RWPE2 (cell line): ENCODE results near the gene AGK.

Source experiments
- ATAC-seq: fragments of 200-7000 bp; cut with Tn5 transposase; 3 replicates; pipeline ENCODE4 v1.9.1; 2021; ENCODE audit warnings: low read depth
- DNase-seq: peaks from one replicate; pipeline ENCODE4 v3.0.0-alpha.2; 2020; ENCODE audit warnings: low spot score
- H3K27ac ChIP-seq: fragments of 450-650 bp; 2 replicates; pipeline ENCODE4 v1.5.1; 2017; ENCODE audit warnings: mild to moderate bottlenecking; ENCODE audit not compliant: poor library complexity, severe bottlenecking
- H3K27me3 ChIP-seq: fragments of 250-450 bp; sonication (Bioruptor Pico); 2 replicates; pipeline ENCODE4 v1.5.1; 2021; ENCODE audit warnings: mild to moderate bottlenecking, moderate library complexity; ENCODE audit not compliant: insufficient read depth, poor library complexity, severe bottlenecking
- H3K36me3 ChIP-seq: fragments of 250-450 bp; sonication (Bioruptor Pico); 2 replicates; pipeline ENCODE4 v1.5.1; 2020; ENCODE audit warnings: low read depth, mild to moderate bottlenecking, moderate library complexity
- H3K4me1 ChIP-seq: fragments of 250-450 bp; sonication (Bioruptor Pico); 2 replicates; pipeline ENCODE4 v1.5.1; 2021; ENCODE audit warnings: mild to moderate bottlenecking, moderate library complexity; ENCODE audit not compliant: insufficient read depth, poor library complexity, severe bottlenecking
- H3K4me3 ChIP-seq: fragments of 250-450 bp; sonication (Bioruptor Pico); 2 replicates; pipeline ENCODE4 v1.5.1; 2021; ENCODE audit warnings: mild to moderate bottlenecking, moderate library complexity; ENCODE audit not compliant: severe bottlenecking
- H3K9me3 ChIP-seq: fragments of 250-450 bp; sonication (Bioruptor Pico); 2 replicates; pipeline ENCODE4 v1.5.1; 2021; ENCODE audit warnings: mild to moderate bottlenecking, moderate library complexity; ENCODE audit not compliant: severe bottlenecking
- CTCF ChIP-seq: fragments of 450-650 bp; IDR thresholded peaks from one replicate; pipeline ENCODE4 v1.5.1; 2017; ENCODE audit warnings: mild to moderate bottlenecking, moderate library complexity; ENCODE audit not compliant: poor library complexity, severe bottlenecking

The AGK gene

GRCh38 chr7:141648276-141649114, 97.3 kb downstream of the AGK start:
- Histone ChIP-seq H3K27ac (no peak overlapping the region), H3K27me3 (no peaks in the 10 kb centered on the region), H3K4me1 (no peaks in the 10 kb centered on the region), H3K36me3 (peaks cover 36% of the 10 kb centered on the region), H3K9me3 (no peaks in the 10 kb centered on the region), H3K4me3 (no peak overlapping the region)
- ATAC-seq: no peak
- DNase-seq: no peak
- TF ChIP-seq CTCF: no peak

DNA sequence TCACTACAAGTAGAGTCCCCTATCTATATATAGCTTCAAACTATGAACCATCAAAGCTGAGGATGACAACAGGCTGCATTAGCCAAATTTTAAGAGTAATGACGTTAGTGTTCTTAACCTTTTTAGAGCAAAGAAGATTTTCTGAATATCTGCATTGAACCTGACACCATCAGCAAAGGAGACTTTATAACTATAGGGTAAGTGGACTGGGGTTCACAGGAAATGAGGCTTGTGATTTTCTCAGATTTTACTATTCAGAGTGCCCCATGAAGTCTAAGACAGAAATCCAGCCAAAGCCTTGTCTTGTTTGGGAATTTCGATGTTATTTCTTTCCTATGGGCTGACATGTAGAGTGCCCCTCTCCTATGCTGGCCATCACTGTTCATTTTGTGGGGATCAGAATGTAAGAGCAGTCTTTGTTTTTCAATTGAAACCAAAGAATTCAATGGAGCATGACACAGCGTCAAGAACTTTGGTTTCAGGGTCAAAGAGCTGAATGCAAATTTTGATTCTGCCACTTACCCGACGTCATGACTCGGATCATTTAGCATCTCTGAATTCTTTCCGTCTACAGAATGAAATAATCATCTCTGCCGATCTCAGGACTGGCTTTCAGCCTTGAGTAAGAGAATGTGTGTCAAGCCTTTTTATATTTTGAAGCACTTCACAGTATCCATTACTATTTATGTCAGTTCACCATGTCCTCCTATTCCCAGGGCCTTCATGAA, 98.1 kb downstream of the AGK start:
- H3K27me3 ChIP-seq: no peaks in the 10 kb centered on the region
- DNase-seq (no peak), ATAC-seq (no peak)
- no peak overlapping the region for H3K4me3 ChIP-seq
- H3K9me3 ChIP-seq: no peaks in the 10 kb centered on the region
- no peaks in the 10 kb centered on the region for H3K4me1 ChIP-seq
- H3K36me3 ChIP-seq: peaks cover 39% of the 10 kb centered on the region
- TF ChIP-seq CTCF: no peak
- H3K27ac ChIP-seq: no peak overlapping the region

- DNase-seq (no peak), ATAC-seq (peak; percentile 88)
- peaks cover 39% of the 10 kb centered on the region for H3K36me3 ChIP-seq
- no peaks in the 10 kb centered on the region for H3K27me3 ChIP-seq
- TF ChIP-seq CTCF: peak; percentile 83
- no peak overlapping the region for H3K4me3 ChIP-seq
- no peak overlapping the region for H3K27ac ChIP-seq
- H3K4me1 ChIP-seq: no peaks in the 10 kb centered on the region
- H3K9me3 ChIP-seq: no peaks in the 10 kb centered on the region
Observed at GRCh38 chr7:141649865-141650634, 98.8 kb downstream of the AGK start.

DNA sequence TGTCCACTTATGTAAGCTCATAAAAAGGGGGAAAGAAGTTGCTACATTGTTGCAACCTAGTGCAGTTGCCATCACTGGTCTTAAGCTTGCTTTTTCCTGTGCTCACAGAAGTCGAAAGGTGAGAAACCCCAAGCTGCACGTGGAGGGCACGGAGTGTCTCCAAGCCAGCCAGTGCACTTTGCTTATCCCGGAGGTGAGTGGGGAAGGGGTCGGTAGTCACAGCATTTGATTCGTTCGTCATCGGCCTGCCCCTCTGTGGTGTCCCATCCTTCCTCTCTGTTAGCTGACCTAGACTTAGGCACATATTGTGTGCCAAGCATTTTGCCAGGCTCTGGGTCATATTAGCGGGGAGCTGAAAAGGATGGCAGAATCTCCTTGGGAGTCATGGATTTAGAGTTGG, 100.2 kb downstream of the AGK start:
- no peak for TF ChIP-seq CTCF
- H3K36me3 ChIP-seq: peaks cover 43% of the 10 kb centered on the region
- ATAC-seq (no peak), DNase-seq (no peak)
- no peaks in the 10 kb centered on the region for H3K9me3 ChIP-seq
- H3K4me1 ChIP-seq: no peaks in the 10 kb centered on the region
- H3K27me3 ChIP-seq: no peaks in the 10 kb centered on the region
- H3K4me3 ChIP-seq: no peak overlapping the region
- H3K27ac ChIP-seq: no peak overlapping the region
